HG03139 (cell line): ENCODE measurements around the gene CXCR5.

Source experiments
- ATAC-seq: cut with Tn5 transposase; IDR thresholded peaks from one replicate; pipeline ENCODE4 v1.9.1; 2021; ENCODE audit not compliant: unreplicated experiment

Gene CXCR5

GRCh38 chr11:118911880-118912741 lies 28.4 kb downstream of the CXCR5 start:
- no peak for ATAC-seq

GRCh38 chr11:118912742-118913410 lies 29.2 kb downstream of the CXCR5 start:
- no peak for ATAC-seq

- no peak for ATAC-seq
Observed at GRCh38 chr11:118913411-118914125, 29.9 kb downstream of the CXCR5 start.

- no peak for ATAC-seq
Observed at GRCh38 chr11:118914178-118914918, 30.7 kb downstream of the CXCR5 start.

GRCh38 chr11:118914987-118915386 lies 31.3 kb downstream of the CXCR5 start:
- no peak for ATAC-seq

- ATAC-seq, result no peak
Observed at GRCh38 chr11:118915396-118915795, 31.7 kb downstream of the CXCR5 start.

GRCh38 chr11:118915941-118916841 lies 32.5 kb downstream of the CXCR5 start:
- no peak for ATAC-seq

GRCh38 chr11:118916842-118917388 lies 33.2 kb downstream of the CXCR5 start:
- ATAC-seq, result no peak

- ATAC-seq, result no peak
Observed at GRCh38 chr11:118917481-118918127, 33.9 kb downstream of the CXCR5 start.

GRCh38 chr11:118918128-118918685 lies 34.5 kb downstream of the CXCR5 start:
- ATAC-seq, result no peak

GRCh38 chr11:118918686-118919280 lies 35.1 kb downstream of the CXCR5 start:
- no peak for ATAC-seq

- ATAC-seq, result no peak
Observed at GRCh38 chr11:118921121-118921928, 37.6 kb downstream of the CXCR5 start.

- ATAC-seq, result no peak
Observed at GRCh38 chr11:118921929-118922744, 38.4 kb downstream of the CXCR5 start.

- ATAC-seq, result no peak
Observed at GRCh38 chr11:118922745-118923627, 39.3 kb downstream of the CXCR5 start.

- no peak for ATAC-seq
Observed at GRCh38 chr11:118923721-118924587, 40.3 kb downstream of the CXCR5 start.
